HG03521 (cell line): ENCODE data around the gene LUC7L3.
"Not testable (repeated sequence)": the region's sequence is repeated elsewhere in the genome, so short reads cannot be mapped to it uniquely, and the experiment has no call there.

Experiments
- ATAC-seq: cut with Tn5 transposase; IDR thresholded peaks from one replicate; pipeline ENCODE4 v1.9.1; 2021; ENCODE audit warnings: mild to moderate bottlenecking, moderate library complexity; ENCODE audit not compliant: unreplicated experiment

Gene LUC7L3

DNA sequence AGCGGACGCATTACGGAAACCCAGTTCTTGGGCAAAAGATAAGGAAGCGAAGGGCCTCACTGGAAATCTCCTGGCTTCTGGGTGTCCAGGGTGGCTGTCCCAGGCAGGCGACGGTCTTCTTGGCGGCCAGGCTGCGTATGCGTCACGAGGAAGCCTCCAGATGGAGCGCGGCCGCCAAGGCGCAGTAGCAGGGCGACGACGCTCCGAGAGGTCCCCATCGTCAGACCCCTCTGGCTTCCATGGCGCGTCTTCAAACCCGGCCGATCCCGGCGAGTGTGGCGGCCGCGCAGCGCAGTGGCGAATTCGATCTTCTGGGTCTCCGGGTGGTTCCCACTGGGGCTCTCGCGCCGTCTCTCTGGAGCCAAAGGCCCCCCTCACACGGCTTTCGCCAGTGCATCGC lies 61.8 kb downstream of the LUC7L3 start:
- ATAC-seq = no peak

DNA sequence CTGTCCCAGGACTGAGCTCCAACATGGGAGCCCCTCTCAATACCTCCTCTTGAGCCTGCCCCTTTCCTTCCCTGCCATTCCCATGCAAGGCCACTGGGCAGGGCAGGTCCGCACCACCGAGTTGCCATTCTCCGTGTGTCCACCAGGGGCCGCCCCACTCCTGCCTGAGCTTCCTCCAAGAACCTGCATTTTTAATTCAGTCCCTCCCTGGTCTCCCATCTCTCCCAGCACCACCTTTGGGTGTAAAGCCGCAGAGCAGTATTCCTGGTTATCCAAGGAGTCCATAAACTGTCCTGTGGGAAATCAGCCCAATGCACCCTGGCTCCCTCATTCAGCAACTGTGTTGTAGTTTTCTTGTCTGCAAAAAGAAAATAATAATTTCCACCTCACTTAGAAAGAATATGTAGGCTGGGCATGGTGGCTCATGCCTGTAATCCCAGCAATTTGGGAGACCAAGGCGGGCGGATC lies 63.8 kb downstream of the LUC7L3 start:
- no peak for ATAC-seq

DNA sequence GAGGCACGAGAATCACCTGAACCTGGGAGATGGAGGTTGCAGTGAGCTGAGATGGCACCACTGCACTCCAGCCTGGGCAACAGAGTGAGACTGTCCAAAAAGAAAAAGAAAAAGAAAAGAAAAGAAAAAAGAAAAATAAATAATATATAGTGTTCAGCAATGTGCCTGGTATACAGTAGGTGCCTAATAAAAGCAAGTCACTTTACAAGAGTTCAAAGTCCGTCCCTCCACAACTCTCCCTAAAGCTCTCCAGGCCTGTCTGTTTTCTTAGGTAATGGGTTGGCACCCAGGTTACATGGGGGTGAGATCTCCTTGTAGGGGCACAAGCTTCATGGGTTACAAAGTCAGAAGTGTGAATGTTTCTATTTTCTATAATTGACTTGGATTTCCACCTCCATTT lies 64.5 kb downstream of the LUC7L3 start:
- ATAC-seq = no peak

DNA sequence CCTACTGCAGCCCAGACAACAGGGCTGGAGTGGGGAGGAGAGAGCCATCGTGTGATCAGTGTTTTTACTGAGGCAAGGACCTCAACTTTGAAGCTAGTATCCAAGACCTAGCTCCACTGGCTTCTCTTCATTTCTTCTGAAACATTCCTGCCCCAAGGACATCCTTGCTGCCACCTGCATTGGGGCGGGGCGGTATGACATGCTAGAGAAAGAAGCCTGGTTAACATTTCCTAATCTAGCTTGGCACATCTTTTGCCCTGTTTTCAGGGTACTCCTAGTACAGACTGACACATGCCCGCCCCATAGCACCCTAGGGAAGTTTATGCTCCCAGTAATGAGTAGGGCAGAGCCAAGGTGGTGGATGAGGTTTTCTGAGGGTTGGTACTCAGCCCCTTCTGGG lies 65.7 kb downstream of the LUC7L3 start:
- ATAC-seq = no peak

DNA sequence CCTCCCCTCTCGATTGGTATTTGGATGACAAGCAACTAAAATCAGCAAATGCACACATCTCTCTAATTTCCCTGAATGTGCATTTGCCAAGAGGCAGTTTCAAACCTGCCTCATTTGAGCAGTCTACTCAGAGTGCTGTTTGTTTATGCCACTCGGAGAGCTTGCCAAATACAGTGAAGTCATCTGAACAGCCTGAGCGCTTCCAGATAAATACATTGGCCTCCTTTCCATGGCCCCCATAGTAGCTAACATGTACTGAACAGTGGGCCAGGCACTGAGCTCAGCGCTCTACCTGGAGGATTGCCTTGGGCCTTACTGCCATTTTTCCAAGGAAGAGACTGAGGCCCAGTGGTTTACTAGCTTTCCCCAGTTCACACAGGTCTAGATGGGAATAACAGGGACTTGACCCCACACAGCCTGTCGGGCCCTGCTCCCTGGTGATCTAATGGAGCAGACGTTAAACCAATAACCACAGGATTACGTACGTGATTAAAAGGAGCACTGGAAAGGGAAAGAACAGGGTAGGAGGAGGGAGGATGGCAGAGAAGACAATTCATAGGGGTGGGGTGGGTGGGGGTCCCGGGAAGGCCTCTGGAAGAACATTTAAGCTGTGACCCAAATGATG lies 66.7 kb downstream of the LUC7L3 start:
- ATAC-seq = no peak

DNA sequence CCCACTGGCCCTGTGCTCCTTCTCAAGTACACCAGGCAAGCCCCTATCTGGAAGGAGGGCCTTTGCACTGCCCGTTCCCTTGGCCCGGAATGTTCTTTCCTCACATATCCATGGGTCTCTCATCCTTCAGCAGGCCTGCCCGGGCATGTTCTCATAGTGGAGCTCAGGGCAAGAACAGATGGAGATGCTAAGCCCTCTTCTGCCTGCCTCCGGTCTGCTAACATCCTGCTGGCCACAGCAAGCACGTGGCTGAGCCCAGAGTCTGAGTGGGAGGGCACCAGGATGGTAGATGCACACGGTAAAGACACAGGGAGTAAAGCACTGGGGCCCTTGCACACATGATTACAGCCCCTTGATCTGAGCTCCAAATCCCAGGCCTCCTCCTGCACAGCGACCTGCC lies 67.7 kb downstream of the LUC7L3 start:
- ATAC-seq = no peak

DNA sequence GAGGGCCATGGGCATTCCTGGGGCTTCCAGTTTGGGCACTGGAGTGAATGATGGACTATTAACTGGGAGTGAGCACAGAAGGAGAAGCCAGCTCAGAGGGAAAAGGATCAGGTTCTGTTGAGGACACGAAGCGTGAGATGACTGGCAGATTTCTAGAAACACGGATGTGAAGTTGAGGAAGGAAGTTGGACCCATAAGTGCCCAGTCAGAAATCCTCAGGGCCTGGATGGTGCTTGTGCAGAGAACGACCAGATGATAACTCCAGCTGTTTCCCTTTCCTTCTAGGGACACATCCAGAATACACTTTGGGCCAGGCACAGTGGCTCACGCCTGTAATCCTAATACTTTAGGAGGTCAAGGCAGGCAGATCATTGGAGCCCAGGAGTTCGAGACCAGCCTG lies 71.2 kb downstream of the LUC7L3 start:
- no peak for ATAC-seq

DNA sequence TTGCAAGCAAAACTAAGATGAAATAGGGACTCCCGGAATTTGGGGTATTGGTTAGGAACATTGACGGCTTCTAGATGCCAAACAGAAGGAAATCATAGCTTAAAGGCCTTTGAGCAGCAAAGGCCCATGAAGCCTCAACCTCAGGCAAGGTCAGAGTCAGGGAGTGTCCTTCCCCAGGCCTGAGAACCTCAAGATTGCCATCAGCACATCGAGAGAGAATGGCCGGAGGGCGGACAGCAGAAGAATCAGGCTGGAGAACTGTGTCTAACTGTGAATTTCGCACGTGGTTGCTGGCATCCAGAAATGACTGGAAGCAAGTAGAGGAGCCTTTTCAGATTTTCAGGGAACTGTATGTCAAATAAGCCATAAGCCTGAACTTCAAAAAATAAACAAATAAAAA lies 72.7 kb downstream of the LUC7L3 start:
- no peak for ATAC-seq

DNA sequence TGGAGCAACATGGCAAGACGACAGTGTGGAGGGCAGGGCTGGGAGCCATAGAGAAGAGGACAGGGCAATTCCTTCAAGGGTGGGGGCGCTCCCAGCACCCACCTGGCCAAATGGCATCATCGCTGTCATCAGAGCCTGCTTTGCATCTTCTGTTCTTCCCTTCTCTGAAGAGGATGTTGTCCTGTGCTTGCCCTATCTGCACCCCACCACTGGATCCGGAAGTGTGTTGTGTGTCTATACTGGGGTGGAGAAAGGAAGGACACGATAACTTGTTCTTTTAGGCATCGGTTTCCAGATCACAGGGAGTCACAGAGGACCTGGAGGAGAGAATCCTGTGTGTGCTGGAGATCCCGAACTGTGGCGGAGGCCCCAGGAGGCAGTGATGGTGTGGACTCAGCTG lies 73.6 kb downstream of the LUC7L3 start:
- ATAC-seq = no peak

DNA sequence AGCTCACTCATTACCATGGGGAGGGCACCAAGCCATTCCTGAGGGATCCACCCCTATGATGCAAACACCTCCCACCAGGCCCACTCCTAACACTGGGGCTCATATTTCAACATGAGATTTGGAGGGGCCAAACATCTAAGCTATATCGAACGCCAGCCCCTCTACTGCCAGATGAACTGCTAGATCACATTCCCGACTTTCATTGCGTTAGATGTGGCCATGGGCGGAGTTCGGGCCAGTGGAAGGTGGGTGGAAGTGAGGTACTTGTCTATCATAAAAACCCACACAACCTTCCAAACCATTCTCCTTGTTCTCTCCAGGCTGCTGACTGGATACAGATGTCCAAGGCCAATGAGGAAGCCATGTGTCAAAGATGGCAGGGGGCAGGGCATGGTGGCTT lies 75.0 kb downstream of the LUC7L3 start:
- no peak for ATAC-seq

DNA sequence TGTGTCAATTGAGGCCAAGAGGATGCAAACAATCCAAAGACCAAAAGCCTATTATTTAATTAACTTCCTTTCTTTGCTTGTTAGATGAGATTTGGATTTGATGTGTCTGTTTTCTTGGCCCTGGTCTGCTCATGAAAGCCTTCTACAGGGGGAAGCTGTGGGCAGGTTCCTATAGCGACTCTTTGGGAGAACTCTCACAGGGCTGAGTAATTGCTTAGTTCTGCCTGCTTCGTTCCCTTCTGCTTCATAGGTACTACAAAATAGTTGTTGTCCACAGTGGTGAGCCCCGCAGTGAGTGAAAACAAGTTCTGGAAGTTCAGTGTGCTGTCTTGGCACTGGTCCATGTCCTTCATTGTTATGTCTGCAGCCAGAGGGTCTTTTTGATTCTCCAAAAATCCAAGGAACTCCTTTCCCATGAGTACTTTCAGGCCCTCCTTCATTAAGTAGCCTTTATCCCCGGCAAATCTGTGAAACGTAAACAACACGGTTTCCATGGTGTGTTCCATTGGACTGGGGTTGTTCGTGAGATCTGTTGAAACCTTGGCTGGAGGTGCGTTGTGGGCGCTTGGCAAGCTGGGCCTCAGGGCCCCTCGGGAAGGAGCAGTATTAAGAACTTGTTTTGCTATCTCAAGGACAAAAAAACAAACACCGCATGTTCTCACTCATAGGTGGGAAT lies 77.9 kb downstream of the LUC7L3 start:
- ATAC-seq = no peak

DNA sequence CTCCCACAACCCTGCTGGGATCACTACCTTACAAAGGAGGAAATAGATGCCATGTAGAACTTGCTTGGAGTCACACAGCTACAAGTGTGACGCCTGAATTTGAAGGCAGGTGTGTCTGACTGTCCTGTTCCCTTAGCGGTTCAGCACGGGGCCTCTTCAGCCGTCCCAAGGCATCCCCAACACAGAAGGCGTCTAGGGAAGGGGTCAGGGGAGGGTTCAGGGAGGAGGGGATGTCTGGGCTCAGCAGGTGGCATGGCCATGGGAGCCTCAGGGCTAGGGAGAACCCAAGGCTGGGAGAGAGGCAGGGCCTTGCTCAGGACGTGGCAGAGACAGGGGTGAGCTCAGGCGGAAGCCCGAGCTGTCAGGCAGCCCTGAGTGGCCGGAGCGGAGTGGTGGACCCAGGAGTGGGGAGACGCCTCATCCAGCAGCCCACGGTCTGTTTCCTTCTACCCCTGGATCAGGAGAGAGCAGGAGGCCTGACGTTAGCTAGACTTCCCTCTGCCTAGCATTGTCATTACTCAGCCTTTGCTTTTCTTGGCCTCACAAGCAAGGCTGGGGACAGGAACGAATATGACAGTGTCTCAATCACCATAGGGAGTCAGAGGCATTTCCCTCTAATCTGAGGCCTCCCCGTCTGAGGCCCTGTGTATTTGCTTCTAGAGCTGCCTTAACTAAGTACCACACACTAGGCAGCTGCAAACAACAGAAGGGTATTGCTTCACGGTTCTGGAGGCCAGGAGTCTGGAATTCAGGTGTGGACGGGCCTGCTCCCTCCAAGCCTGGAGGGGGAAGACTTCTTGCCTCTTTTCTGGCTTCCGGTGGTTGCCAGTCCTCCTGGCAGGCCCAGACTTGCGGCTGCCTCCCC lies 79.3 kb downstream of the LUC7L3 start:
- no peak for ATAC-seq

DNA sequence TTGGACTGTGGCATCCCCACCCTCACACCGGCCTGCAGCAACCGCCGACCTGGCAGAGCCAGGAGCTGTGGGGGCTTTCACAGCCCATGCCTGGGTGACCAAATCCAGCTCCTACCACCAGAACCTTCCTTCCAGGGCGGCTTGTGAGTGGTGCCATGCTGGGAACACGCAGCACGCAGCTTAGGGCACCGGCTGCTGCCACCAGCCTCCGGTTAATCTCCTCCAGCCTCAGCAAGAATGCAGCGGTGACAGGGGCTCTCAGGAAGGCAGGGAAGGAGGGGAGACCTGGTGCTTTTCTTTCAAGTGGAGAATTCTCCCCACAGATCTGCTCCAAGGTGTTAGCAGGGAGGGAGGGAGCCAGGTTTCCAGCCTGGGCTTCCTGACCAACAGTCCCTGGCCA lies 80.2 kb downstream of the LUC7L3 start:
- no peak for ATAC-seq

DNA sequence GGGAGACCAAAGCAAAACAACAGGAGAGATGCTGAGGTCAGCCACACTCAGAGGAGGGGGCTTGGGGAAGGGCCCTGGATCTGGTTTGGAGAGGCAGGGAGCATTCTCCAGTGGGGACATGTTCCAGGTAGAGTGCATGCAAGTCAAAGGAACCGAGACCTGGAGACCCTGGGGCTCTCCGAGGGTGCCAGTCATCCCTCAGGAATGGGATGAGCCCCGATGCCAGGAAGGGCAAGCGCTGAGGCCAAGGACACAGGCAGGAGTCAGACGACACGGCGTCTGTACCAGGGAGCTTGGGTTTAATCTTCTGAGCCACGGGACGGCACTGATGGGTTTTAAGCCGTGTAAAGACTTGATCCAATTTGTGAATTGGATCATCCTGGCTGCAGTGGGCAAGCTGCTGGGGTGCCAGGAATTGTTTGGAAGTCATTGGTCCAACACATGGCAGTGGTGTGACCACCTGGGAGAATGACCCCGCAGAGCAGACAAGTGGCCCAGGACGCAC lies 80.8 kb downstream of the LUC7L3 start:
- ATAC-seq = no peak

DNA sequence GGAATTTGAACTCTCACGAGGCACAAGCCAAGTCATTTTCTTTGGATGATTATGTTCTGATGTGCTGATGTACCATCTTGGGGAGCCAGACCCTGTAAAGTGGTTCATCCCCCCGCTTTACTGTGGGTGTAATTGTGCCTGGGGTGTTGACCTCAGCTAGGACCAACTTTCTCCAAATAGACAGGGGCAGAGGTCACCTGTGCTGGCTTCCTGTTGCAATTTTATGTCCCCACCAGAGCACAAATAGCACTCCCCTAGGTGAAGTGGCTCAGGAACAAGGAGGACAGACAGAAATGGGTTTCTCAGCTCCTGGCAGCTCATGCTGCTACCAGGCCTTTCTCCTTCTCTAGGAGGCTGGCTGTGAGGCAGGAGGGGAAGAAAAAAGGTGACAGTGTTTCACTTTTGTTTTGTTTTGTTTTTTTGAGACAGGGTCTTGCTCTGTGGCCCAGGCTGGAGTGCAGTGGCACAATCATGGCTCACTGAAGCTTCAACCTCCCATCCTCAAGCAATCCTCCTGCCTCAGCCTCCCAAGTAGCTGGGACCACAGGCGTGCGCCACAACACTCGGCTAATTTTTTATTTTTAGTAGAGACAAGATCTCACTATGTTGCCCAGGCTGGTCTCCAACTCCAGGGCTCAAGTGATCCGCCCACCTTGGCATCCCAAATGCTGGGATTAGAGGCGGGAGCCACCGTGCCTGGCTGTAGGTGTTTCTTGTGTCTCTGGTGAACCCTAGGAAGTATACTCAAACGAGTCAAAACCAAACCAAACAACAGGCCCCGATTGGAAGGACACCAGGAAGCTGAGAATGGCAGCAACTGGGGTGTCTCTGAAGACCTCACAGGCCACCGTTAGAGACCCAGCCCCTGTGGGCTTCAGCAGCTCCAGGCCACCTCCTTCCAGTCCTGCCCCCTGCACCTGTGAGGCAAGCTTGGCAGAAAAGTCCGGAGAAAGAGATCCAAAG lies 83.5 kb downstream of the LUC7L3 start:
- no peak for ATAC-seq

DNA sequence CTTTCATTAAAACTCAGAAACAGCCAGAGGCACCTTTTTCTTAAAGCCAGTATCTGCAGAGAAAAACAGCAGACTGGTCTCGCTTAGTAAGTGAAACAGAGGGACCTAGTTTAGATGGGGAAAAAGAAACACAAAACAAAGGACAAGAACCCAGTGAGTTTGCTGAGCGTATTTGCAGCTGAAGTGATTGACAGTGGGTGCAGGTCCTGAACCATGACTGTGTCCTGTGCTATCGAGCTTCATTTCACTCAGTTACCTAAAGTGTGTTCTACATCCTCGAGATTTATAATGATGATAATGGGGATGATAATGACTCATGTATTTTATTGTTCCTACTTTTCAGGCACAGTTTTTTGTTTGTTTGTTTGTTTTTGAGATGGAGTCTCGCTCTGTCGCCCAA lies 84.3 kb downstream of the LUC7L3 start:
- ATAC-seq = no peak

DNA sequence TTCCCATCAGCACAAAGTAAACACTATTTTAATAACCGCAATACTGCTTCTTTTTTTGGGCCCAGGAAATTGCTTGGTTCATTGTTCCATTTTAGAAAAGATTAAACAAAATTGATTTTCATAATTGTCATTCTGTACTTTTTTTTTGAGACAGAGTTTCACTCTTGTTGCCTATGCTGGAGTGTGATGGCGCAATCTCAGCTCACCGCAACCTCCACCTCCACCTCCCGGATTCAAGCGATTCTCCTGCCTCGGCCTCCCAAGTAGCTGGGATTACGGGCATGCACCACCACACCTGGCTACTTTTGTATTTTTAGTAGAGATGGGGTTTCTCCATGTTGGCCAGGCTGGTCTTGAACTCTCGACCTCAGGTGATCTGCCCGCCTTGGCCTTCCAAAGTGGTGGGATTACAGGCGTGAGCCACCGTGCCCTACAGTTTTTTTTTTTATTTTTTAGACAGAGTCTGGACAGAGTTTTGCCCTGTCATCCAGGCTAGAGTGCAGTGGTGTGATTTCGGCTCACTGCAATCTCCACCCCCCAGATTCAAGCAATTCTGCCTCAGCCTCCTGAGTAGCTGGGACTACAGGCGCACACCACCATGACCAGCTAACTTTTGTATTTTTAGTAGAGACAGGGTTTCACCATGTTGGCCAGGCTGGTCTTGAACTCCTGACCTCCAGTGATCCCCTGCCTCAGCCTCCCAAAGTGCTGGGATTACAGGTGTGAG lies 85.5 kb downstream of the LUC7L3 start:
- not testable (repeated sequence) for ATAC-seq

DNA sequence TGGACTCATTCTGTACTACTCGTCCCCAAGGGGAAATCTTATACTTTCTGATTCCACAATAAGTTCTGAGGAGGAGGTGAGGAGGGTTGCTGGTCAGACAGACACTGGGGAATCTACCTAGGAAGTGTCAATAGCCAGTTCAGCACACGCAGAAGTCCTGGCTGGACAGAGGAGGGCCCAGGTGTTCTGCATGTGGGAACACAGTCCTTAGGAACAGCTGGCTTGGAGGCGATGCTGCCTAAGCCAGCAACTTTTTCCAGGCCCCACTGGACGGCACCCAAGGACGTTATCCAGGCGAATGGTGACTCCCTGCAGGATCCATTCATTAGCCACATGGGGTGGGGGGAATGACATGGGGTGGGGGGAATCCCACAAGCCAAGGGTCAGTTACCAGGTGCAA lies 86.1 kb downstream of the LUC7L3 start:
- no peak for ATAC-seq
